GM23338 (cell line): Measurements from ENCODE around the gene BLOC1S3. TPM values are rescaled to one million over a fixed set of nuclear protein-coding genes. Genes with fewer than 3 reads are reported as not detected.

Experiments used
- ATAC-seq: fragments of 200-7000 bp; cut with Tn5 transposase; 3 replicates; pipeline ENCODE4 v1.9.1; 2020
- DNase-seq: peaks from one replicate; pipeline ENCODE4 v3.0.0-alpha.2; 2015; ENCODE audit warnings: low spot score
- H2AFZ ChIP-seq: fragments of 200-600 bp; sonication (generic); 2 replicates; pipeline ENCODE4 v1.8.0; 2016; ENCODE audit warnings: antibody characterized with exemption, mild to moderate bottlenecking, moderate library complexity
- H3F3A ChIP-seq: fragments of 200-600 bp; sonication (generic); replicated peaks from 2 replicates; pipeline ENCODE4 v1.8.0; 2017; ENCODE audit warnings: antibody characterized with exemption, mixed run types, low read depth
- H3K27ac ChIP-seq: fragments of 200-600 bp; sonication (generic); 2 replicates; pipeline ENCODE4 v1.6.1; 2016; ENCODE audit warnings: low read depth
- H3K27me3 ChIP-seq: fragments of 200-600 bp; sonication (generic); 2 replicates; pipeline ENCODE4 v1.8.0; 2016; ENCODE audit warnings: mild to moderate bottlenecking, mixed run types, moderate library complexity; ENCODE audit not compliant: insufficient read depth
- H3K36me3 ChIP-seq: fragments of 200-600 bp; sonication (generic); 2 replicates; pipeline ENCODE4 v1.8.0; 2016; ENCODE audit warnings: mild to moderate bottlenecking; ENCODE audit not compliant: insufficient read depth
- H3K4me1 ChIP-seq: fragments of 200-600 bp; sonication (generic); 2 replicates; pipeline ENCODE4 v1.8.0; 2016; ENCODE audit warnings: mild to moderate bottlenecking, moderate library complexity; ENCODE audit not compliant: insufficient read depth
- H3K4me2 ChIP-seq: fragments of 200-600 bp; sonication (generic); 2 replicates; pipeline ENCODE4 v1.7.1; 2017; ENCODE audit warnings: mixed run types
- H3K4me3 ChIP-seq: fragments of 200-600 bp; sonication (generic); 2 replicates; pipeline ENCODE4 v1.6.1; 2016; ENCODE audit warnings: mixed run types
- H3K79me2 ChIP-seq: fragments of 200-600 bp; sonication (generic); replicated peaks from 2 replicates; pipeline ENCODE4 v1.8.0; 2017; ENCODE audit warnings: mild to moderate bottlenecking; ENCODE audit not compliant: insufficient read depth
- H3K9me2 ChIP-seq: fragments of 200-600 bp; sonication (generic); 2 replicates; pipeline ENCODE4 v1.8.0; 2017; ENCODE audit not compliant: insufficient read depth
- H4K20me1 ChIP-seq: fragments of 200-600 bp; sonication (generic); replicated peaks from 2 replicates; pipeline ENCODE4 v1.8.0; 2017; ENCODE audit warnings: mild to moderate bottlenecking; ENCODE audit not compliant: insufficient read depth
- H3K27ac Mint-ChIP-seq: 2 replicates; pipeline ENCODE4 v1.8.0; 2020; ENCODE audit warnings: inconsistent platforms, mild to moderate bottlenecking, moderate library complexity, mixed read lengths
- H3K27me3 Mint-ChIP-seq: 3 replicates; pipeline ENCODE4 v1.8.0; 2022; ENCODE audit warnings: low read depth, mild to moderate bottlenecking, moderate library complexity, mixed read lengths, inconsistent platforms; ENCODE audit not compliant: insufficient read depth, poor library complexity
- H3K36me3 Mint-ChIP-seq: 3 replicates; pipeline ENCODE4 v1.8.0; 2021; ENCODE audit warnings: low read depth, mild to moderate bottlenecking, inconsistent platforms, moderate library complexity, mixed read lengths
- H3K4me1 Mint-ChIP-seq: 3 replicates; pipeline ENCODE4 v1.8.0; 2020; ENCODE audit warnings: mild to moderate bottlenecking, inconsistent platforms, mixed read lengths
- H3K4me3 Mint-ChIP-seq: 3 replicates; pipeline ENCODE4 v1.8.0; 2021; ENCODE audit warnings: moderate library complexity, mild to moderate bottlenecking, inconsistent platforms, mixed read lengths
- H3K9me3 Mint-ChIP-seq: 3 replicates; pipeline ENCODE4 v1.8.0; 2020; ENCODE audit warnings: moderate library complexity, mild to moderate bottlenecking, inconsistent platforms, mixed read lengths
- CREB1 ChIP-seq: fragments of 250-450 bp; sonication (Bioruptor Pico); IDR thresholded peaks from 2 replicates; pipeline ENCODE4 v1.5.0; 2020; ENCODE audit warnings: low read depth, mild to moderate bottlenecking, moderate library complexity
- ETS1 ChIP-seq: IDR thresholded peaks from 2 replicates; pipeline ENCODE4 v1.6.1; 2016; ENCODE audit warnings: antibody characterized with exemption
- EZH2 ChIP-seq: fragments of 200-600 bp; sonication (generic); IDR thresholded peaks from one replicate; pipeline ENCODE4 v1.8.0; 2017; ENCODE audit warnings: antibody characterized with exemption, mild to moderate bottlenecking, low read depth; ENCODE audit not compliant: unreplicated experiment
- EZH2phosphoT487 ChIP-seq: fragments of 200-600 bp; sonication (generic); IDR thresholded peaks from one replicate; pipeline ENCODE4 v1.8.1; 2018; ENCODE audit warnings: antibody characterized with exemption; ENCODE audit not compliant: unreplicated experiment
- JUNB ChIP-seq: IDR thresholded peaks from one replicate; pipeline ENCODE4 v1.6.1; 2016; ENCODE audit warnings: antibody characterized with exemption; ENCODE audit not compliant: unreplicated experiment
- NANOG ChIP-seq: IDR thresholded peaks from 2 replicates; pipeline ENCODE4 v1.6.1; 2016; ENCODE audit warnings: antibody characterized with exemption, borderline replicate concordance
- POLR2AphosphoS5 ChIP-seq: IDR thresholded peaks from 2 replicates; pipeline ENCODE4 v1.6.1; 2016; ENCODE audit warnings: antibody characterized with exemption, low read depth
- REST ChIP-seq: IDR thresholded peaks from one replicate; pipeline ENCODE4 v1.6.1; 2018; ENCODE audit warnings: antibody characterized with exemption; ENCODE audit not compliant: unreplicated experiment
- STAT1 ChIP-seq: IDR thresholded peaks from one replicate; pipeline ENCODE4 v1.6.1; 2016; ENCODE audit warnings: antibody characterized with exemption; ENCODE audit not compliant: unreplicated experiment
- ZNF114 ChIP-seq: fragments of 250-450 bp; sonication (Bioruptor Pico); IDR thresholded peaks from 2 replicates; pipeline ENCODE4 v1.5.0; 2020; ENCODE audit warnings: mild to moderate bottlenecking, moderate library complexity
- ZNF331 ChIP-seq: fragments of 250-450 bp; sonication (Bioruptor Pico); IDR thresholded peaks from 2 replicates; pipeline ENCODE4 v1.5.0; 2020; ENCODE audit warnings: low read depth, mild to moderate bottlenecking, moderate library complexity
- ZNF462 ChIP-seq: fragments of 250-450 bp; sonication (Bioruptor Pico); IDR thresholded peaks from 2 replicates; pipeline ENCODE4 v1.5.0; 2020; ENCODE audit warnings: mild to moderate bottlenecking, moderate library complexity
- polyA plus RNA-seq: library from polyadenylated mRNA; unstranded; fragments of >200 nt; fragmentation: Nextera tagmentation; extraction: Ambion mirVana; gene quantifications from 2 replicates; pipeline ENCODE4 v1.2.1, GENCODE V29; 2016
- total RNA-seq: library from RNA; depleted of rRNA; stranded (reverse); fragments of >200 nt; shearing (Covaris generic); gene quantifications from 2 replicates; pipeline ENCODE4 v1.2.3, GENCODE V29; 2014
- TF ChIP-seq, protein P1 (sequence below), 2 experiments: fragments of 200-600 bp in 1 of 2; sonication (generic) in 1 of 2; conservative IDR thresholded peaks; 2 replicates each; pipeline versions ENCODE4 v1.5.1 to v1.6.1; 2016 to 2017; ENCODE audit warnings: antibody characterized with exemption in 2 of 2, low read depth in 2 of 2, mild to moderate bottlenecking in 2 of 2, moderate library complexity in 1 of 2

The BLOC1S3 gene
- total and polyA plus RNA-seq, 2 experiments from 2014 or later = 2.5 to 15.9 TPM

DNA sequence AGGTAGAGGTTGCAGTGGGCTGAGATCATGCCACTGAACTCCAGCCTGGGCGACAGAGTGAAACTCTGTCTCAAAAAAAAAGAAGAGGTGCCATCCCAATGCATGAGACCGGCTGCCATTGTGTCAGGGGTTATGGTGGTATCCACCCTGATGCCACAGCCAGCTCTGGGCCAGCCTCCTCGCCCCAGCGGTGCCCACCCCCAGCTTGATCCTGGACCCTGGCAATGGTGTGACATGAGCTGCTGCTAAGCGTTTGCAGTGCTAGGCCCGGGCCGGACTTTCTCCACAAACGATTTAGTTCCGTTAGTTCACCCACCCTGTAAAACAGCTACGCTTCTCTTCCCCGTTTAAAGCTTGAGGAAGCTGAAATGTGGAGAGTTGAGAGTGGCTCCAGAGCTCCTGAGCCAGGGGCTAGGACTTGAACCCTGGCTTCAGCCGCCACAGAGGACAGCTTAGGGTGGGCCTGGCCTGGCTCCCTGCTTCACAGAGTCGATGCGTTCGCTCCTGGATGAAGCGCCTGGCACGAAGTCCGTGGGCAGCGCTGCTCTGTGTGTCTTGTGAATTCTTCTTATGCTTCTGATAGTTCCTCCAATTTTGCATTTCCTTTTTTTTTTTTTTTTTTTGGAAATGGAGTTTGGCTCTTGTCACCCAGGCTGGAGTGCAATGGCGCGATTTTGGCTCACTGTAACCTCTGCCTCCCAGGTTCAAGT lies 43.3 kb upstream of the BLOC1S3 start:
- Mint-ChIP-seq H3K27ac (peak overlapping the region; percentile 23; the same call in 1 of the 2 replicates), H3K36me3 (no peaks in the 10 kb centered on the region; the same call in 2 of the 3 replicates), H3K4me1 (peaks cover 43% of the 10 kb centered on the region), H3K9me3 (no peaks in the 10 kb centered on the region), H3K27me3 (peaks cover 13% of the 10 kb centered on the region), H3K4me3 (no peak overlapping the region)
- DNase-seq (no peak), ATAC-seq (no peak)
- Histone ChIP-seq H3K36me3 (no peaks in the 10 kb centered on the region), H3K4me1 (peaks cover 17% of the 10 kb centered on the region; the same call in 1 of the 2 replicates), H3F3A (no peaks in the 10 kb centered on the region), H3K27me3 (no peaks in the 10 kb centered on the region), H3K9me2 (no peaks in the 10 kb centered on the region), H4K20me1 (peaks cover 5% of the 10 kb centered on the region), H3K27ac (no peak overlapping the region), H3K79me2 (peaks cover 62% of the 10 kb centered on the region), H3K4me2 (no peak overlapping the region), H3K4me3 (no peak overlapping the region), H2AFZ (no peak overlapping the region)
- TF ChIP-seq ZNF331 (CRISPR knock-in tag) (no peak), ZNF114 (CRISPR knock-in tag) (no peak), JUNB (no peak), REST (no peak), CREB1 (CRISPR knock-in tag) (no peak), ETS1 (no peak), NANOG (no peak), ZNF462 (CRISPR knock-in tag) (no peak), POLR2AphosphoS5 (no peak), EZH2 (no peak), EZH2phosphoT487 (no peak), STAT1 (no peak)
- TF ChIP-seq, protein P1, sequence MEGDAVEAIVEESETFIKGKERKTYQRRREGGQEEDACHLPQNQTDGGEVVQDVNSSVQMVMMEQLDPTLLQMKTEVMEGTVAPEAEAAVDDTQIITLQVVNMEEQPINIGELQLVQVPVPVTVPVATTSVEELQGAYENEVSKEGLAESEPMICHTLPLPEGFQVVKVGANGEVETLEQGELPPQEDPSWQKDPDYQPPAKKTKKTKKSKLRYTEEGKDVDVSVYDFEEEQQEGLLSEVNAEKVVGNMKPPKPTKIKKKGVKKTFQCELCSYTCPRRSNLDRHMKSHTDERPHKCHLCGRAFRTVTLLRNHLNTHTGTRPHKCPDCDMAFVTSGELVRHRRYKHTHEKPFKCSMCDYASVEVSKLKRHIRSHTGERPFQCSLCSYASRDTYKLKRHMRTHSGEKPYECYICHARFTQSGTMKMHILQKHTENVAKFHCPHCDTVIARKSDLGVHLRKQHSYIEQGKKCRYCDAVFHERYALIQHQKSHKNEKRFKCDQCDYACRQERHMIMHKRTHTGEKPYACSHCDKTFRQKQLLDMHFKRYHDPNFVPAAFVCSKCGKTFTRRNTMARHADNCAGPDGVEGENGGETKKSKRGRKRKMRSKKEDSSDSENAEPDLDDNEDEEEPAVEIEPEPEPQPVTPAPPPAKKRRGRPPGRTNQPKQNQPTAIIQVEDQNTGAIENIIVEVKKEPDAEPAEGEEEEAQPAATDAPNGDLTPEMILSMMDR (conservative IDR thresholded peaks at IDR 0.05; ENCODE audit: low read depth in 2 of 2) = no peak
